Upper lobe of left lung (tissue), 4 donors: ENCODE data around the gene MIX23.

Experiments
- CTCF ChIP-seq, 6 experiments: fragments of 450-650 bp in 4 of 6; fragments of 200-600 bp in 2 of 6; sonication (generic) in 2 of 6; IDR thresholded peaks; one replicate each; pipeline ENCODE4 v1.5.1; 2016 to 2019; ENCODE audit warnings: antibody characterized with exemption in 6 of 6
- EP300 ChIP-seq, 4 donors: sonication (generic); formaldehyde crosslinking; IDR thresholded peaks; one replicate each; pipeline ENCODE4 v1.5.1; 2017; ENCODE audit warnings: antibody characterized with exemption in 4 of 4, control low read depth in 2 of 4
- POLR2A ChIP-seq, 4 donors: fragments of 450-650 bp; IDR thresholded peaks; one replicate each; pipeline ENCODE4 v1.5.1; 2016 to 2017; ENCODE audit warnings: antibody characterized with exemption in 4 of 4, mild to moderate bottlenecking in 2 of 4
- POLR2AphosphoS5 ChIP-seq, 2 donors: sonication (generic); formaldehyde crosslinking; IDR thresholded peaks; one replicate each; pipeline ENCODE4 v1.5.1; 2017; ENCODE audit warnings: antibody characterized with exemption in 2 of 2

GRCh38 chr3:122374034-122374433, 9.0 kb downstream of the MIX23 start:
- TF ChIP-seq POLR2AphosphoS5 (IDR thresholded peaks at IDR 0.05) (no peak), CTCF (IDR thresholded peaks at IDR 0.05) (no peak), EP300 (IDR thresholded peaks at IDR 0.05) (no peak), POLR2A (IDR thresholded peaks at IDR 0.05) (no peak)
